Body of pancreas (tissue), 4 donors: ENCODE results near the gene FOXA1. TPM values are rescaled to one million over a fixed set of nuclear protein-coding genes. Genes with fewer than 3 reads are reported as not detected.
A peak's percentile ranks its signal among the peaks of the same experiment; 100 is the strongest.

Experiments used
- ATAC-seq: fragments of 150-250 bp; one replicate; pipeline ENCODE4 v1.9.1; 2016
- DNase-seq, 4 donors: peaks; one replicate each; pipeline ENCODE4 v3.0.0-alpha.2; 2019
- H3K27ac ChIP-seq, 4 donors: fragments of 200-600 bp; sonication (generic); 1 replicate in 3 of 4; 2 replicates in 1 of 4; pipeline versions ENCODE4 v1.5.1 to v1.6.1; 2016 to 2019; ENCODE audit warnings: mild to moderate bottlenecking in 1 of 4, mixed read lengths in 1 of 4, moderate library complexity in 1 of 4
- H3K27me3 ChIP-seq, 2 donors: fragments of 200-600 bp; sonication (generic); one replicate each; pipeline ENCODE4 v1.6.0; 2016; ENCODE audit warnings: mild to moderate bottlenecking in 1 of 2
- H3K36me3 ChIP-seq, 2 donors: fragments of 200-600 bp; sonication (generic); replicated peaks in 1 of 2; 2 replicates each; pipeline ENCODE4 v1.5.1; 2016; ENCODE audit warnings: low read depth in 2 of 2; ENCODE audit not compliant: insufficient read depth in 1 of 2
- H3K4me1 ChIP-seq: fragments of 200-600 bp; sonication (generic); one replicate; pipeline ENCODE4 v1.6.0; 2016
- H3K4me3 ChIP-seq, 2 donors: fragments of 200-600 bp; sonication (generic); 1 replicate in 1 of 2; 2 replicates in 1 of 2; pipeline ENCODE4 v1.5.1; 2016 to 2019
- H3K9me3 ChIP-seq, 3 donors: fragments of 200-600 bp; sonication (generic); 1 replicate in 2 of 3; 2 replicates in 1 of 3; pipeline ENCODE4 v1.5.1; 2016
- CTCF ChIP-seq, 7 experiments: fragments of 450-650 bp in 4 of 7; fragments of 200-600 bp in 3 of 7; sonication (generic) in 3 of 7; IDR thresholded peaks; one replicate each; pipeline ENCODE4 v1.5.1; 2016 to 2019; ENCODE audit warnings: antibody characterized with exemption in 7 of 7
- POLR2A ChIP-seq, 3 donors: fragments of 450-650 bp; IDR thresholded peaks; one replicate each; pipeline ENCODE4 v1.6.1; 2016; ENCODE audit warnings: antibody characterized with exemption in 3 of 3, mild to moderate bottlenecking in 2 of 3
- WGBS, 2 donors: methylation state at CpG; one replicate each; pipeline ENCODE4 v1.1.5; 2017; 5-methylcytosine and 5-hydroxymethylcytosine counted together
- intact Hi-C: fragments of 100-400 bp; cut with DNase I; formaldehyde crosslinking; loops from one replicate; pipeline ENCODE4 v1.15.1; 2023
- total RNA-seq, 2 donors: library from RNA; depleted of rRNA; stranded (reverse); fragments of >200 nt; gene quantifications; one replicate each; pipeline ENCODE4 v1.1.0, GENCODE V29; 2016

Gene FOXA1
- total RNA-seq, 2 donors from 2014 or later: 0.26 to 0.33 TPM

DNA sequence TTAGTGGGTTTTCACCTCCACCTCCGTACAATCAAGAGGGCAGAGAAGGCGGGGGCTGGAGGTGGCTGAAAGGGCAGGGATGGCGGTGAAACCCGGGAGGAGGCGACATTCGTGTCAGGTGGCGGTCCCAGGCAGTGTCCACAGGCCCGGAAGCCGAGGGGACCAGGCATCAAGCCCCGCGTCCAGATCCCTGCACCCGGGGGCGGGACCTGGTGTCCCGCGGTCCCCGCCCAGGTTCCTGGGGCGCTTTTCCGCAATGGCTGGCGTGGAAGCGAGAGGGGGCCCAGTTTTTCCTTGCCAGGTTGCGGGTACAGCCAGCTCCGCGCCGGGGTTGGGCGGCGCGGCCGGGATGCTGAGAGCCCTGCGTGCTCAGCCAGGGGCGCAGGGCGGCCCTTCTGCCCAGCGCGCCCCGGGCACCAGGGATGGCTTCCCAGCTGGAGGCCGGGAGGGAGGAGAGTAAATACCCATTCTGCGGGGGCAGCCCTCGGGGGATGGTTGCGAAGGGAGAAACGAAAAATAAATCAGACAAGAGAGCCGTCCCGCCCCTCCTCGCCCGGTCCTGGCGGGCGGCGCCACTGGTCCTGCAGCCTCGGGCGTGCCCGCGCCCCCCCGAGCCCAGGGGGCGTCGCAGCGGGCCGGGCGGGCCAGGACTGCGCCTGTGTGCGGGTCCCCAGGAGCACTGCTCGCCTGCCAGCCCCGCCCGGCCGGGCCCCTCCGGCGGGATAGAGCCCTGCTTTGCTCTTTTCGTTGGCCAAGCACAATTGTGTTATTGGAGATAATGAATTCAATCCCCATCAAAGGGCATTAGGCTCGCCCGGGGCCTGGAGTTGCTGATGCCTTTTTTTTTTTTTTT lies 11.5 kb downstream of the FOXA1 start:
- no peak for TF ChIP-seq POLR2A (IDR thresholded peaks at IDR 0.05)
- DNase-seq (no peak), ATAC-seq (peak; percentile 39)
- intact Hi-C loops: no loop called here
- WGBS, 2 donors: 7 to 10% methylated on average over 32 to 66 of the region's 67 CpGs
- Histone ChIP-seq H3K27ac (no peak overlapping the region), H3K27me3 (peaks cover 0 to 43% of the 10 kb centered on the region in 2 donors), H3K36me3 (no peaks in the 10 kb centered on the region), H3K9me3 (no peaks in the 10 kb centered on the region), H3K4me3 (no peak overlapping the region), H3K4me1 (peaks cover 30% of the 10 kb centered on the region)

DNA sequence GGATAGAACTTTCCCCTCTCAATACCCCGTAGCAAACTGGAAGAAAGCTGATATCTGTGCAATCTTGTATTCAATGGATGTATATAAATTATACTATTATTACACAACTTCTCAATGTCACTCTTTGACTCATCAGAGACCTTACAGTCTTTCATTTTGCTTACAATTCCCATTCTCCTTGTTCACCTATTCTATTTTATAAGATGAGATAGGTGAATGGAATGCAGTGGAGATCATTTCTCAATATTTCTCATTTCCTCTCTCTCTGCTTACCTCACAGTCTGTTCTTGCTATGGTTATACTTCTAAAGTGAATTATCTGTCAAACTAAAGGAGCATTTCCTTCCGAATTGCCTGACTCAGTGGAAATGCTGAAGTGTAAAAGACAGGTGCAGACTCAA lies 14.9 kb downstream of the FOXA1 start:
- peaks cover 0 to 20% of the 10 kb centered on the region in 2 donors for H3K27me3 ChIP-seq
- no peaks in the 10 kb centered on the region for H3K9me3 ChIP-seq
- intact Hi-C loops: no loop called here
- ATAC-seq (no peak), DNase-seq (no peak)
- H3K4me3 ChIP-seq: no peak overlapping the region
- WGBS, 2 donors: 83 to 93% methylated on average over 2 of the region's 2 CpGs
- no peak for TF ChIP-seq CTCF (IDR thresholded peaks at IDR 0.05)
- TF ChIP-seq POLR2A (IDR thresholded peaks at IDR 0.05): no peak
- H3K4me1 ChIP-seq: peaks cover 20% of the 10 kb centered on the region
- no peaks in the 10 kb centered on the region for H3K36me3 ChIP-seq
- no peak overlapping the region for H3K27ac ChIP-seq

GRCh38 chr14:37579274-37579673 lies 15.8 kb downstream of the FOXA1 start:
- H3K27ac ChIP-seq: no peak overlapping the region
- 43% methylated on average over 9 of the region's 9 CpGs for WGBS, 2 donors
- no peak for TF ChIP-seq POLR2A (IDR thresholded peaks at IDR 0.05)
- TF ChIP-seq CTCF (IDR thresholded peaks at IDR 0.05): no peak
- ATAC-seq (no peak), DNase-seq (no peak)
- no peaks in the 10 kb centered on the region for H3K9me3 ChIP-seq
- peaks cover 11% of the 10 kb centered on the region for H3K4me1 ChIP-seq
- H3K36me3 ChIP-seq: no peaks in the 10 kb centered on the region
- H3K27me3 ChIP-seq: peaks cover 0 to 12% of the 10 kb centered on the region in 2 donors
- intact Hi-C loops: no loop called here
- H3K4me3 ChIP-seq: no peak overlapping the region

DNA sequence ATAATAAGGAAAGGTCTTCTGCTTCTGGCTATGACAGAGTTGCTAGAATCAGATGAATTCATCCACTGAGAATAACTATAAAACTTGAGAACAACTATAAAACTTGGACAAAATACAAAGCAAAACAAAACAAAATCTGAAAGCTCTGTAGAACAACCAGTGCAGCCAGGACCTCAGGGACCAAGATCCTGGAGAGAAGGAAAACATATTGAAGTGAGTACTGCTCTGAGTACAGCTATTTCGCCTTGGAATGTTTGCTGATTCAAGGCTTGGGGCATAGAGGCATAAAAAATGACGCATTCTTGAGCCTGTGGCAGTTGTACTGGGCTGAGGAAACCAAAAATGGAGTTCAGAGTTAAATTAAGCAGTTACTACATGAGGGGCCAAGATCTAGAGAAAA lies 21.7 kb downstream of the FOXA1 start:
- Histone ChIP-seq H3K4me3 (no peak overlapping the region), H3K27me3 (no peaks in the 10 kb centered on the region), H3K4me1 (no peaks in the 10 kb centered on the region), H3K36me3 (no peaks in the 10 kb centered on the region), H3K27ac (no peak overlapping the region), H3K9me3 (no peaks in the 10 kb centered on the region)
- WGBS, 2 donors: 85 to 95% methylated on average over 2 of the region's 2 CpGs
- intact Hi-C loops: no loop called here
- ATAC-seq: no peak
- TF ChIP-seq CTCF (IDR thresholded peaks at IDR 0.05) (no peak), POLR2A (IDR thresholded peaks at IDR 0.05) (no peak)
- no peak for DNase-seq

DNA sequence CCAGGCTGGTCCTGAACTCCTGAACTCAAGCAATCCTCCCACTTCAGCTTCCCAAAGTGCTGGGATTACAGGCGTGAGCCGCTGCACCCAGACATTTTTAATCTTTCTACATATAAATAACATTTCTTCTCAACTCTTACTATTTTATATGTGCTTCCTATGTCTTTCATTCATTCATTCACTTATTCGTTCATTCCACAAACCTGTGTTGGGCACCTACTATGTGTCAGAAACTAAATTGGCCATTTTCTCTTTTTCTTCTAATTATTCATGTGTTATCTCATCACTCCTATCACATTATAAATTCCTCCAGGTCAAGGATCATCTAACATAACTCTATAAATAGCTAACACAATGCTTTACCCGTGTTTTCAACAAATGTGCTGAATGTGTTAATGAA lies 23.7 kb downstream of the FOXA1 start:
- H3K4me1 ChIP-seq: peaks cover 12% of the 10 kb centered on the region
- H3K27ac ChIP-seq: no peak overlapping the region
- ATAC-seq (no peak), DNase-seq (no peak)
- no peak for TF ChIP-seq POLR2A (IDR thresholded peaks at IDR 0.05)
- TF ChIP-seq CTCF (IDR thresholded peaks at IDR 0.05): no peak
- no peaks in the 10 kb centered on the region for H3K36me3 ChIP-seq
- H3K27me3 ChIP-seq: no peaks in the 10 kb centered on the region
- intact Hi-C loops: no loop called here
- 86 to 87% methylated on average over 4 of the region's 4 CpGs for WGBS, 2 donors
- no peaks in the 10 kb centered on the region for H3K9me3 ChIP-seq
- no peak overlapping the region for H3K4me3 ChIP-seq
